Stimulated activated CD4-positive, alpha-beta T cell treated with anti-CD3 and anti-CD28 coated beads, TNF-alpha, amount 100 ng/mL, for 4 hours (primary cell): ENCODE data around the gene SNW1.
"Not testable (repeated sequence)": the region's sequence is repeated elsewhere in the genome, so short reads cannot be mapped to it uniquely, and the experiment has no call there.

Experiments used
- DNase-seq, 3 experiments: peaks; one replicate each; pipeline ENCODE4 v3.0.0-alpha.2; 2020; ENCODE audit warnings: low read depth in 3 of 3

SNW1 gene

GRCh38 chr14:77760381-77761204 lies at the start of gene SNW1:
Gene SNW1, minus strand, starts transcription at chr14:77761156. Its CDS starts 29 bp downstream, at chr14:77761127.
- DNase-seq = peak; percentile 68 to 86 (median 77)

GRCh38 chr14:77809011-77809410 lies 48.1 kb upstream of the SNW1 start:
- no peak for DNase-seq

- no peak for DNase-seq
These were observed 47.3 kb upstream of the SNW1 start for GRCh38 chr14:77808250-77808649.

GRCh38 chr14:77805706-77806105 lies 44.8 kb upstream of the SNW1 start:
- no peak for DNase-seq

- no peak for DNase-seq
These were observed 43.6 kb upstream of the SNW1 start for GRCh38 chr14:77804592-77804991.

GRCh38 chr14:77800814-77801213 lies 39.9 kb upstream of the SNW1 start:
- DNase-seq = no peak

GRCh38 chr14:77799863-77800730 lies 39.1 kb upstream of the SNW1 start, which contains the start of gene ADCK1:
Gene ADCK1, plus strand, starts transcription at chr14:77800109. Its CDS starts 18,870 bp downstream, at chr14:77818979.
- DNase-seq = peak; percentile 71 to 88 (median 80)

GRCh38 chr14:77799456-77799855 lies 38.5 kb upstream of the SNW1 start:
- peak in 1 of 3 experiments; percentile 5 for DNase-seq

GRCh38 chr14:77794357-77794756 lies 33.4 kb upstream of the SNW1 start:
- no peak for DNase-seq

GRCh38 chr14:77793255-77793654 lies 32.3 kb upstream of the SNW1 start:
- DNase-seq = not testable (repeated sequence)

- no peak for DNase-seq
These were observed 30.3 kb upstream of the SNW1 start for GRCh38 chr14:77791225-77791600.

GRCh38 chr14:77790566-77791224 lies 29.7 kb upstream of the SNW1 start:
- no peak for DNase-seq

- no peak for DNase-seq
These were observed 25.2 kb upstream of the SNW1 start for GRCh38 chr14:77786148-77786547.

- DNase-seq = no peak
These were observed 21.2 kb upstream of the SNW1 start for GRCh38 chr14:77782202-77782601.

GRCh38 chr14:77773966-77774365 lies 13.0 kb upstream of the SNW1 start:
- DNase-seq = not testable (repeated sequence)

- DNase-seq = not testable (repeated sequence)
These were observed 7.6 kb upstream of the SNW1 start for GRCh38 chr14:77768442-77769069.

GRCh38 chr14:77763978-77764377 lies 3.0 kb upstream of the SNW1 start:
- no peak for DNase-seq

- DNase-seq = no peak
These were observed 2.4 kb upstream of the SNW1 start for GRCh38 chr14:77763316-77763715.

GRCh38 chr14:77761205-77761931 lies 412 bp upstream of the SNW1 start:
- no peak for DNase-seq

- DNase-seq = no peak
These were observed 8.0 kb downstream of the SNW1 start for GRCh38 chr14:77752799-77753516.
